Embryonic facial prominence (tissue), 1 donor: ENCODE data around the gene AP1M2.
"Not testable (repeated sequence)": the region's sequence is repeated elsewhere in the genome, so short reads cannot be mapped to it uniquely, and the experiment has no call there.

Source experiments
- DNase-seq: peaks from one replicate; pipeline ENCODE4 v3.0.0-alpha.2; 2016; ENCODE audit errors: extremely low spot score

AP1M2 gene

DNA sequence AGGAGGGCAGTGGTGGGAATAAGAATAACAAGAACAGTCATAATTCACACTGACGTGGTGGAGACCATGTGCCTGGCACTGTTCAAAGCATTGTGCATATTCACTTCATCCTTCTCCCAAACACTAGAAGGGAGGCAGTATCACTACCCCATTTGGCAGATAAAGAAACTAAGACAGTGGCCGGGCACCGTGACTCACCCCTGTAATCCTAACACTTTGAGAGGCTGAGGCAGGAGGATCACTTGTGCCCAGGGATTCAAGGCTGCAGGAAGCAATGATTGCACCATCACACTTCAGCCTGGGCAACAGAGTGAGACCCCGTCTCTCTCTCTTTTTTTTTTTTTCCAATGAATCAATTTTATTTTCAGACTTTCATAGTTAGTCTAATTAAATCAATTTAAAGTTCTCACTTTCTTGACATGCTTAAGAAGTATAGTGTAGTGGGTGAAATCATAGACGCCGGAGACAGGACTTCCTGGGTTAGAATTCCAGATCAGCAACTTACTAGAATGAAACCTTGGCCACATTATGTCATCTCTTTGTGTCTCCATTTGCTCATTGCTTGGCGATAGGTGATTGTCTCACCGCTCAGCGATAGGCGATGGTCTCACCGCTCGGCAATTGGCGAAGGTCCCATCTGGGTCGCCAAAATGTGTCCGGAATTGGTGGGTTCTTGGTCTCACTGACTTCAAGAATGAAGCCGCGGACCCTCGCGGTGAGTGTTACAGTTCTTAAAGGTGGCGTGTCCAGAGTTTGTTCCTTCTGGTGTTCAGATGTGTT, 48.7 kb downstream of the AP1M2 start:
- DNase-seq: no peak

GRCh38 chr19:10537668-10538067, 49.4 kb downstream of the AP1M2 start:
- no peak for DNase-seq

GRCh38 chr19:10535613-10536012, 51.5 kb downstream of the AP1M2 start:
- no peak for DNase-seq

GRCh38 chr19:10533646-10534386, 53.3 kb downstream of the AP1M2 start:
- DNase-seq: no peak

DNA sequence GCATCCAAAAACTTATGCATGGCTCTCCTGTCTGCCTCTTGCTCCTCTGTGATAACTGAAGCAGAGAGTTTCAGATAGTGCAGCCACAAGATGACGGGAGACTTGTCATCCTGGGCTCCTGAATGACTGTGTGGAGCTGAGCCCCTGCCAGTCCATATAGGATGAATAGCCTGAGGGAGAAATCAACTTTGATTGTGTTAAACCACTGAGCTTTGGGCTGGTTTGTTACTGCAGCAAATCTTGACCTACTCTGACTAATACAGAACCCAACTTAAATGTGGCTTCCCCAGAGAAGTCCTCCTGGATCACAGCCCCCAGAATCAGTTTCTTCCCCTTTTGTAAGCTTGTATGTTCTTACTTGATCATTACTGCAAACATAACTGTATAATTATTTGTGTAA, 54.7 kb downstream of the AP1M2 start:
- no peak for DNase-seq

DNA sequence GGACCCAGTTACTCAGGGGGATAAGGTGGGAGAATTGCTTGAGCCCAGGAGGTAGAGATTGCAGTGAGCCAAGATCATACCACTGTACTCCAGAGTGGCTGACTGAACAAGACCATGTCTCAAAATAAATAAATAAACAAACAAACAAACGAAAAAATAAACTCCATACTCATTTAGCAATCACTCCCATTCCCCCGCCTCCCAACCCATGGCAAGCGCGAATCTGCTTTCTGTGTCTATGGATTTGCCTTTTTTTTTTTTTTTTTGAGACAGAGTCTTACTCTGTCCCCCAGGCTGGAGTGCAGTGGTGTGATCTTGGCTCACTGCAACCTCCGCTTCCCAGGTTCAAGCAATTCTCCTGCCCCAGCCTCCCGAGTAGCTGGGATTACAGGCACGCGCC, 60.2 kb downstream of the AP1M2 start:
- DNase-seq: not testable (repeated sequence)

DNA sequence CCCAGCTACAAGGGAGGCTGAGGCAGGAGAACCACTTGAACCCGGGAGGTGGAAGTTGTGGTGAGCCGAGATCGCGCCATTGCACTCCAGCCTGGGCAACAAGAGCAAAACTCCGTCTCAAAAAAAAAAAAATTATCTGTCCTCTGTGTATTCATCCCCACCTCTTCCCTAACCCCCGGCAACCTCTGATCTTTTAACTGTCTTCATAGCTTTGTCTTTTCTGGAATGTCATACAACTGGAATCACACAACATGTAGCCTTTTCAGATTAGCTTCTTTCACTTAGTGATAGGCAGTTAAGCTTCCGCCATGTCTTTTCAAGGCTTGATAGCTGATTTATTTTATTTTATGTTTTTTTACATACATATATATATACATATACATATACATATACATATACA, 61.5 kb downstream of the AP1M2 start:
- DNase-seq: no peak

DNA sequence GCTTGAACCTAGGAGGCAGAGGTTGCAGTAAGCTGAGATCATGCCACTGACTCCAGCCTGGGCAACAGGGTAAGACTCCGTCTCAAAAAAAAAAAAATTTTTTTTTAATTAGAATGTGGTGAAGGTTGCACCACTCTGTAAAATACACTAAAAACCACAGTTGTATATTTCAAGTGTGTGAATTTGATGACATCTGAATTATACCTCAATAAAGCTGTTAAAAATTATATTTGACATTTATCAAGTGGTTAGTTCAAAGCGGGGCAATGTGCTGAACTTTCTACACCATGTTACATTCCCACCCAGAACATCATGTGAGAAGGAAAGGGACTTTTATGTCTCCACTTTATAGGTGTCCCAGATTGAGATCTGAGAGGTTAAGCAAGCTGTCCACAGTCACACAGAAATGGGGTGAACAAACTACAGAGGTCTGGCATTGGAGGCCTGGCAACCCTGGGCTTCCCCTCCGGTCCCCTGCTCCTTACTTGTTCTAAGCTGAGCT, 63.9 kb downstream of the AP1M2 start:
- DNase-seq: no peak
